Mucosa of descending colon (tissue), 3 donors: ENCODE results near the gene MON2. TPM values are rescaled to one million over a fixed set of nuclear protein-coding genes. Genes with fewer than 3 reads are reported as not detected.

Experiments used
- ATAC-seq: fragments of 200-7000 bp; cut with Tn5 transposase; one replicate; pipeline ENCODE4 v1.9.1; 2020; ENCODE audit warnings: mild to moderate bottlenecking, moderate library complexity
- DNase-seq, 3 donors: peaks; one replicate each; pipeline ENCODE4 v3.0.0-alpha.2; 2020
- H3K36me3 ChIP-seq: fragments of 200-600 bp; one replicate; pipeline ENCODE4 v1.8.0; 2021; ENCODE audit warnings: low read depth, mild to moderate bottlenecking
- H3K4me1 ChIP-seq: fragments of 200-600 bp; one replicate; pipeline ENCODE4 v1.8.0; 2021; ENCODE audit warnings: low read depth, mild to moderate bottlenecking
- H3K4me3 ChIP-seq: fragments of 200-600 bp; one replicate; pipeline ENCODE4 v1.8.0; 2021; ENCODE audit warnings: mild to moderate bottlenecking
- H3K9me3 ChIP-seq: fragments of 200-600 bp; one replicate; pipeline ENCODE4 v1.8.0; 2021; ENCODE audit warnings: mild to moderate bottlenecking
- CTCF ChIP-seq: fragments of 200-600 bp; IDR thresholded peaks from one replicate; pipeline ENCODE4 v1.8.0; 2022; ENCODE audit warnings: antibody characterized with exemption, mild to moderate bottlenecking
- intact Hi-C, 2 donors: fragments of 100-400 bp; cut with DNase I in 1 of 2; cut with micrococcal nuclease in 1 of 2; formaldehyde crosslinking; loops; one replicate each; pipeline versions ENCODE4 v1.11.0 to v1.11.1; 2022; cut with DNase I, micrococcal nuclease
- total RNA-seq, 3 donors: library from RNA; stranded (reverse); fragmentation: NEBNext Ultra II Directional in 2 of 3; extraction: Animal tissue kit (Norgen Biotek cat#: 25700) in 2 of 3; gene quantifications; one replicate each; pipeline versions ENCODE4 v1.2.1 to v1.2.4, GENCODE V29; 2021 to 2023
- donor health status: DM: no; HTN: no; CAD: no; lungs with moderate emphysema.
- donor health status: DM: no; HTN: no; CAD: no.
- donor health status: DM: no; HTN: yes; CAD: no.

Gene MON2
- total RNA-seq, 3 donors from 2014 or later, result 54.3 to 77.8 (median 55.4) TPM

DNA sequence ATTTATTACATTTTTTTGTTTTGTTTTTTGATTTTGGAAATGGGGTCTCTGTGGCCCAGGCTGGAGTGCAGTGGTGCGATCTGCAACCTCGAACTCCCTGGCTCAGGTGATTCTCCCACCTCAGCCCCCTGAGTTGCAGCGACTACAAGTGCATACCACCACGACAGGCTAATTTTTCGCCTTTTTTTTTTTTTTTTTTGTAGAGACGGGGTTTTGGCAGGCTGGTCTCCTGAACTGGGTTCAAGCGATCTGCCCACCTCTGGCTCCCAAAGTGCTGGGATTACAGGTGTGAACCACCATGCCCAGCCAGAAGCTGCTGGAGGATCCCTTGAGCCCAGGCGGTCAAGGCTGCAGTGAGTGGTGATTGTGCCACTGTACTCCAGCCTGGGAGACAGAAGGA lies 2.3 kb downstream of the MON2 start:
- peaks cover 18% of the 10 kb centered on the region for H3K4me1 ChIP-seq

GRCh38 chr12:62469704-62470103 lies 3.1 kb downstream of the MON2 start:
- no peaks in the 10 kb centered on the region for H3K9me3 ChIP-seq
- H3K36me3 ChIP-seq, result no peaks in the 10 kb centered on the region
- H3K4me3 ChIP-seq, result no peak overlapping the region
- ATAC-seq (no peak), DNase-seq (no peak)
- intact Hi-C loops, result no loop called here
- no peak for TF ChIP-seq CTCF
- peaks cover 18% of the 10 kb centered on the region for H3K4me1 ChIP-seq

More for the DNA sequence above, 2.3 kb downstream of the MON2 start:
- no peaks in the 10 kb centered on the region for H3K9me3 ChIP-seq
- TF ChIP-seq CTCF, result no peak
- no peak for DNase-seq
- H3K36me3 ChIP-seq, result no peaks in the 10 kb centered on the region
- intact Hi-C loops, result no loop called here
- H3K4me3 ChIP-seq, result no peak overlapping the region
- no peak for ATAC-seq

GRCh38 chr12:62471734-62472133 lies 5.1 kb downstream of the MON2 start:
- Histone ChIP-seq H3K4me1 (peaks cover 18% of the 10 kb centered on the region), H3K4me3 (no peak overlapping the region), H3K9me3 (no peaks in the 10 kb centered on the region), H3K36me3 (no peaks in the 10 kb centered on the region)
- no peak for TF ChIP-seq CTCF
- intact Hi-C loops, result no loop called here
- ATAC-seq (no peak), DNase-seq (no peak)

GRCh38 chr12:62472472-62472871 lies 5.8 kb downstream of the MON2 start:
- H3K9me3 ChIP-seq, result no peaks in the 10 kb centered on the region
- ATAC-seq, result peak; percentile 45
- no peak for DNase-seq
- H3K4me3 ChIP-seq, result no peak overlapping the region
- no peak for TF ChIP-seq CTCF
- intact Hi-C loops, result no loop called here
- no peaks in the 10 kb centered on the region for H3K36me3 ChIP-seq
- peaks cover 18% of the 10 kb centered on the region for H3K4me1 ChIP-seq

DNA sequence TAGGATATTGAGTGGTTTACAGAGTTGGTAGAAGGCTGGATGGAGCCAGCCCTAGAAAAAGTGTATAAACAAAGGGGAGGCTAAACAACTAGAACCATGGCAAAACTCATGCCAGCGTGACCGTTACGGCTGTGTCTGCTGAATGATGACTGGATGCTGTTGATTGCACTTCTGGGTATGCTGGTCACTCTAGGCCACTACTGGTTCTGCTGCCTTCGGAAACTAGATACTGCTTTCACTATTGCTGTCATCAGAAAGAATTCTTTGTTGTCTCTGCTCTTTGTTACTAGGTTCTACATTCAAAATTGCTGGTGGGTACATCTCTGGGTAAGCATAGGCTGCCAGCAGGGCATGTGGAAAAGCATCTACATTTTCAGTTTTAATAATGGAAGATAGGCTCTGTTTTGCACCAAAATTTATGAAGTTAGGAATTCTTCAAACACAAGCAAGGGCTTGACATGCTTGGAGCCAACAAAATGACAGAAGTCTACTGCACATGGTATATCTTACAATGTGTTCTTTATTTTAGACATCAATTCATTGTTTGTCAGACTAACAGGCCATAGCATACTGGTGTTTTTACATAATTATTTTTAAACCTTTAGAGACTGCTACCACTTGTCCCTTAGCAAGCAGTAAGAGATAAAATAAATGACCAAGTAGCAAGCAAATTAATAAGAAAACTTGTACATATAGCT lies 15.4 kb downstream of the MON2 start:
- DNase-seq, result no peak
- TF ChIP-seq CTCF, result no peak
- Histone ChIP-seq H3K36me3 (no peaks in the 10 kb centered on the region), H3K9me3 (no peaks in the 10 kb centered on the region), H3K4me3 (no peak overlapping the region), H3K4me1 (no peaks in the 10 kb centered on the region)
- no peak for ATAC-seq
- intact Hi-C loops, result no loop called here

DNA sequence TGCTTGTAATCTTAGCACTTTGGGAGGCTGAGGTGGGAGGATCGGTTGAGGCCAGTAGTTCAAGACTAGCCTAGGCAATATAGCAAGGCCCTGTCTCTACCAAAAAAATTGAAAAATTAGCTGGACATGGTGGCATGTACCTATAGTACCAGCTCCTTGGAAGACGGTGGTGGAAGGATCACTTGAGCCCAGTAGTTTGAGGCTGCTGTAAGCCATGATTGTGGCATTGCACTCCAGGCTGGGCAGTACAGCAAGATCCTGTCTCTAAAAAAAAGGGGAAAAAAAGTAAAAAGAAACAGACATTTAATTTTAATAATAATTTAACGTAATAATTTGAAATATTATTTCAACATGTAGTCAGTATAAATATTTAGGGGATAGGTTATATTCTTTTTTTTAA lies 16.1 kb downstream of the MON2 start:
- Histone ChIP-seq H3K4me1 (no peaks in the 10 kb centered on the region), H3K9me3 (no peaks in the 10 kb centered on the region), H3K36me3 (no peaks in the 10 kb centered on the region), H3K4me3 (no peak overlapping the region)
- TF ChIP-seq CTCF, result no peak
- ATAC-seq (no peak), DNase-seq (no peak)
- intact Hi-C loops, result no loop called here
